B cell (primary cell): ENCODE measurements around the gene ATAT1. TPM values are rescaled to one million over a fixed set of nuclear protein-coding genes. Genes with fewer than 3 reads are reported as not detected.

Experiments used
- ATAC-seq: fragments of 200-7000 bp; cut with Tn5 transposase; one replicate; pipeline ENCODE4 v1.10.0; 2021; ENCODE audit warnings: low read depth, mild to moderate bottlenecking, moderate number of reproducible peaks, moderate library complexity
- CTCF ChIA-PET: fragments of 350-600 bp; sonication (Branson Sonifier 250); formaldehyde crosslinking; loops from one replicate; lab custom pipeline; 2021; ENCODE audit warnings: antibody characterized with exemption, inconsistent platforms; lab: Charles Lee
- POLR2A ChIA-PET: fragments of 350-600 bp; sonication (Branson Sonifier 250); formaldehyde crosslinking; loops from one replicate; lab custom pipeline; 2021; ENCODE audit warnings: antibody characterized with exemption; lab: Charles Lee
- DNase-seq: peaks from one replicate; pipeline ENCODE4 v3.0.0; 2013
- H2AFZ ChIP-seq: 2 replicates; pipeline ENCODE4 v1.6.1; 2012; ENCODE audit warnings: mild to moderate bottlenecking, low read depth, low read length; ENCODE audit not compliant: insufficient read depth, poor library complexity, severe bottlenecking
- H3K27ac ChIP-seq, 2 donors: 1 replicate in 1 of 2; 2 replicates in 1 of 2; pipeline ENCODE4 v1.5.1; 2012 to 2013; ENCODE audit warnings: low read length in 2 of 2, mild to moderate bottlenecking in 2 of 2, moderate library complexity in 1 of 2
- H3K27me3 ChIP-seq, 4 experiments: fragments of 200-600 bp in 1 of 4; sonication (generic) in 1 of 4; replicated peaks in 1 of 4; 1 replicate in 2 of 4; 2 replicates in 2 of 4; pipeline versions ENCODE4 v1.6.1 to v1.7.0; 2013 to 2016; ENCODE audit warnings: low read length in 3 of 4, mild to moderate bottlenecking in 2 of 4, mixed read lengths in 1 of 4, moderate library complexity in 1 of 4; ENCODE audit not compliant: insufficient read depth in 4 of 4, control insufficient read depth in 3 of 4; ENCODE audit errors: control extremely low read depth in 1 of 4
- H3K36me3 ChIP-seq, 2 experiments: replicated peaks in 1 of 2; 1 replicate in 1 of 2; 2 replicates in 1 of 2; pipeline versions ENCODE4 v1.6.1 to v1.7.1; 2013; ENCODE audit warnings: low read length in 1 of 2; ENCODE audit not compliant: insufficient read depth in 2 of 2, control insufficient read depth in 1 of 2; ENCODE audit errors: control extremely low read depth in 1 of 2, extremely low read depth in 1 of 2
- H3K4me1 ChIP-seq, 2 donors: fragments of 200-600 bp in 1 of 2; sonication (generic) in 1 of 2; 1 replicate in 1 of 2; 2 replicates in 1 of 2; pipeline versions ENCODE4 v1.5.1 to v1.6.1; 2013 to 2017; ENCODE audit warnings: low read length in 2 of 2; ENCODE audit not compliant: control insufficient read depth in 2 of 2, insufficient read depth in 2 of 2
- H3K4me2 ChIP-seq: replicated peaks from 2 replicates; pipeline ENCODE3; 2012; ENCODE audit warnings: mild to moderate bottlenecking, low read depth, low read length; ENCODE audit not compliant: poor library complexity, severe bottlenecking
- H3K4me3 ChIP-seq, 5 experiments: fragments of 200-600 bp in 1 of 5; sonication (generic) in 1 of 5; 1 replicate in 3 of 5; 2 replicates in 2 of 5; pipeline versions ENCODE4 v1.5.1 to v1.7.0; 2011 to 2016; ENCODE audit warnings: low read length in 4 of 5, mild to moderate bottlenecking in 4 of 5, low read depth in 2 of 5, control low read depth in 1 of 5, moderate library complexity in 1 of 5; ENCODE audit not compliant: insufficient read depth in 1 of 5; ENCODE audit errors: control extremely low read depth in 1 of 5, extremely low read depth in 1 of 5
- H3K79me2 ChIP-seq: fragments of 200-600 bp; sonication (generic); one replicate; pipeline ENCODE4 v1.6.0; 2016; ENCODE audit warnings: low read length; ENCODE audit not compliant: control insufficient read depth, insufficient read depth
- H3K9ac ChIP-seq: fragments of 200-600 bp; sonication (generic); 2 replicates; pipeline ENCODE4 v1.6.1; 2017; ENCODE audit warnings: mild to moderate bottlenecking, low read length, moderate library complexity
- H3K9me3 ChIP-seq, 3 donors: one replicate each; pipeline versions ENCODE4 v1.6.1 to v1.7.1; 2013; ENCODE audit warnings: low read length in 2 of 3; ENCODE audit not compliant: control insufficient read depth in 2 of 3, insufficient read depth in 1 of 3; ENCODE audit errors: control extremely low read depth in 1 of 3
- H4K20me1 ChIP-seq: 2 replicates; pipeline ENCODE4 v1.6.0; 2012; ENCODE audit warnings: mild to moderate bottlenecking, low read length; ENCODE audit not compliant: insufficient read depth, control insufficient read depth, poor library complexity, severe bottlenecking
- H3K27ac Mint-ChIP-seq: one replicate; pipeline ENCODE4 v1.8.0; 2021; ENCODE audit warnings: mixed read lengths
- H3K27me3 Mint-ChIP-seq: one replicate; pipeline ENCODE4 v1.8.0; 2021; ENCODE audit warnings: mixed read lengths
- H3K4me1 Mint-ChIP-seq: one replicate; pipeline ENCODE4 v1.8.0; 2021; ENCODE audit warnings: mixed read lengths
- H3K4me3 Mint-ChIP-seq: one replicate; pipeline ENCODE4 v1.8.0; 2021; ENCODE audit warnings: mixed read lengths
- H3K9me3 Mint-ChIP-seq: one replicate; pipeline ENCODE4 v1.8.0; 2022; ENCODE audit warnings: mixed read lengths; ENCODE audit not compliant: insufficient read depth
- CTCF ChIP-seq: fragments of 200-600 bp; IDR thresholded peaks from one replicate; pipeline ENCODE4 v1.8.0; 2022; ENCODE audit warnings: antibody characterized with exemption, mild to moderate bottlenecking
- EZH2 ChIP-seq: IDR thresholded peaks from 2 replicates; pipeline ENCODE4 v1.6.1; 2012; ENCODE audit warnings: borderline replicate concordance, low read depth, mild to moderate bottlenecking, moderate library complexity, low read length; ENCODE audit not compliant: insufficient read depth, poor library complexity, severe bottlenecking
- WGBS: methylation state at CpG from one replicate; pipeline ENCODE4 v1.1.5; 2013; ENCODE audit warnings: missing lambda C conversion rate; ENCODE audit not compliant: insufficient coverage; 5-methylcytosine and 5-hydroxymethylcytosine counted together
- intact Hi-C: fragments of 100-400 bp; cut with micrococcal nuclease; formaldehyde crosslinking; loops from one replicate; pipeline ENCODE4 v1.10.0; 2022
- polyA plus RNA-seq: library from polyadenylated mRNA; depleted of rRNA; stranded (reverse); fragments of >200 nt; gene quantifications from 2 replicates; pipeline ENCODE4 v1.2.3, GENCODE V29; 2012
- total RNA-seq, 2 donors: library from RNA; stranded (reverse); fragments of 120-200 nt in 1 of 2; gene quantifications; 1 replicate in 1 of 2; 2 replicates in 1 of 2; pipeline versions ENCODE4 v1.2.3 to v1.2.4, GENCODE V29; 2013 to 2022

The ATAT1 gene
- total and polyA plus RNA-seq, 2 donors (not counting 1 experiment from before 2014, with no cell fraction given) = 15.7 to 21.5 TPM

- TF ChIP-seq EZH2 (no peak), CTCF (no peak)
- ATAC-seq = no peak
- H3K27ac ChIP-seq = peak overlapping the region; percentile 57 to 97
- 10% methylated on average over 3 of the region's 4 CpGs for WGBS
- intact Hi-C loops = loop anchor here (1.0 kb wide), 4 partner anchors 8 to 64 kb away; partner anchors contain the start of genes DHX16, MDC1, MRPS18B and NRM
- Mint-ChIP-seq H3K27ac (peak overlapping the region; percentile 99), H3K4me3 (peak overlapping the region; percentile 97), H3K4me1 (peaks cover 57% of the 10 kb centered on the region), H3K27me3 (no peaks in the 10 kb centered on the region), H3K9me3 (no peaks in the 10 kb centered on the region)
- H3K27me3 ChIP-seq = no peaks in the 10 kb centered on the region
- H4K20me1 ChIP-seq = peaks cover 90% of the 10 kb centered on the region
- ChIA-PET POLR2A (interaction anchor here (0.6 to 8.7 kb wide), 5 partner anchors 9 to 64 kb away, joined by 3 to 216 read pairs (median 7); partner anchors contain the start of genes DHX16, MDC1, MRPS18B and PPP1R10), CTCF (interaction anchor here (1.1 to 19.8 kb wide), 6 partner anchors 9 to 139 kb away, joined by 3 to 963 read pairs (median 8); partner anchors contain the start of genes ATAT1, DHX16, MDC1 and NRM)
- peak overlapping the region; percentile 100 for H3K4me2 ChIP-seq
- H3K9me3 ChIP-seq = no peaks in the 10 kb centered on the region
- peak; percentile 50 for DNase-seq
- H3K9ac ChIP-seq = peak overlapping the region; percentile 98
- peaks cover 2 to 47% of the 10 kb centered on the region in 2 experiments for H3K36me3 ChIP-seq
- H3K4me3 ChIP-seq = peak overlapping the region; percentile 91 to 100 (median 97)
- H3K79me2 ChIP-seq = peaks cover 95% of the 10 kb centered on the region
- peaks cover 38 to 39% of the 10 kb centered on the region in 2 donors for H3K4me1 ChIP-seq
- no peak overlapping the region for H2AFZ ChIP-seq
Measured at GRCh38 chr6:30681766-30682142, 55.1 kb downstream of the ATAT1 start.
